Trophoblast cell (in vitro differentiated cells and primary cell): ENCODE measurements around the gene ZNF267.

Source experiments
- DNase-seq, 2 donors: peaks; one replicate each; pipeline ENCODE4 v3.0.0-alpha.2; 2016
- H2AFZ ChIP-seq: 2 replicates; pipeline ENCODE4 v1.6.1; 2013; ENCODE audit warnings: low read length, moderate library complexity, mild to moderate bottlenecking; ENCODE audit not compliant: insufficient read depth, poor library complexity
- H2AK5ac ChIP-seq: 2 replicates; pipeline ENCODE4 v1.6.1; 2013; ENCODE audit warnings: mild to moderate bottlenecking, low read length
- H2BK120ac ChIP-seq: 2 replicates; pipeline ENCODE4 v1.6.1; 2013; ENCODE audit warnings: low read length, mild to moderate bottlenecking, moderate library complexity; ENCODE audit not compliant: insufficient read depth, poor library complexity
- H2BK12ac ChIP-seq: 2 replicates; pipeline ENCODE4 v1.6.1; 2013; ENCODE audit warnings: mild to moderate bottlenecking, low read length, moderate library complexity
- H2BK5ac ChIP-seq: 2 replicates; pipeline ENCODE4 v1.6.1; 2013; ENCODE audit warnings: low read length, low read depth, moderate library complexity, mild to moderate bottlenecking; ENCODE audit not compliant: poor library complexity
- H3K14ac ChIP-seq: 2 replicates; pipeline ENCODE4 v1.6.1; 2013; ENCODE audit warnings: mild to moderate bottlenecking, low read length
- H3K18ac ChIP-seq: 2 replicates; pipeline ENCODE4 v1.6.1; 2013; ENCODE audit warnings: mild to moderate bottlenecking, low read length
- H3K23ac ChIP-seq: 2 replicates; pipeline ENCODE4 v1.6.1; 2013; ENCODE audit warnings: low read length
- H3K27ac ChIP-seq: 2 replicates; pipeline ENCODE4 v1.5.1; 2013; ENCODE audit warnings: low read depth, mild to moderate bottlenecking, inconsistent platforms, low read length, moderate library complexity
- H3K27me3 ChIP-seq: 2 replicates; pipeline ENCODE4 v1.6.1; 2013; ENCODE audit warnings: inconsistent platforms, mild to moderate bottlenecking, low read length, moderate library complexity; ENCODE audit not compliant: insufficient read depth
- H3K36me3 ChIP-seq, 2 experiments: 1 replicate in 1 of 2; 2 replicates in 1 of 2; pipeline ENCODE4 v1.6.1; 2013; ENCODE audit warnings: low read length in 2 of 2, mild to moderate bottlenecking in 2 of 2, moderate library complexity in 1 of 2; ENCODE audit not compliant: insufficient read depth in 2 of 2, control insufficient read depth in 1 of 2
- H3K4ac ChIP-seq: 2 replicates; pipeline ENCODE4 v1.6.1; 2013; ENCODE audit warnings: low read depth, mild to moderate bottlenecking, low read length, moderate library complexity
- H3K4me1 ChIP-seq, 2 experiments: 1 replicate in 1 of 2; 2 replicates in 1 of 2; pipeline ENCODE4 v1.6.1; 2013; ENCODE audit warnings: low read length in 2 of 2, mild to moderate bottlenecking in 2 of 2, moderate library complexity in 1 of 2; ENCODE audit not compliant: insufficient read depth in 2 of 2, control insufficient read depth in 1 of 2
- H3K4me2 ChIP-seq: 2 replicates; pipeline ENCODE4 v1.6.1; 2013; ENCODE audit warnings: inconsistent platforms, mild to moderate bottlenecking, low read length, moderate library complexity
- H3K4me3 ChIP-seq: 2 replicates; pipeline ENCODE4 v1.5.1; 2013; ENCODE audit warnings: mild to moderate bottlenecking, low read depth, low read length, inconsistent platforms
- H3K79me1 ChIP-seq: one replicate; pipeline ENCODE4 v1.6.1; 2013; ENCODE audit warnings: low read length
- H3K79me2 ChIP-seq: 2 replicates; pipeline ENCODE4 v1.6.1; 2013; ENCODE audit warnings: low read length, mild to moderate bottlenecking; ENCODE audit not compliant: control insufficient read depth, insufficient read depth, poor library complexity
- H3K9ac ChIP-seq: 2 replicates; pipeline ENCODE4 v1.6.1; 2013; ENCODE audit warnings: mild to moderate bottlenecking, low read length
- H3K9me3 ChIP-seq: 2 replicates; pipeline ENCODE4 v1.6.1; 2013; ENCODE audit warnings: low read depth, mild to moderate bottlenecking, control low read depth, inconsistent platforms, low read length; ENCODE audit not compliant: insufficient read depth
- H4K12ac ChIP-seq: 2 replicates; pipeline ENCODE4 v1.6.1; 2013; ENCODE audit warnings: low read depth, mild to moderate bottlenecking, low read length, moderate library complexity
- H4K8ac ChIP-seq: 2 replicates; pipeline ENCODE4 v1.6.1; 2013; ENCODE audit warnings: low read depth, mild to moderate bottlenecking, low read length, moderate library complexity
- H4K91ac ChIP-seq: one replicate; pipeline ENCODE4 v1.6.1; 2013; ENCODE audit warnings: low read depth, mild to moderate bottlenecking, low read length, moderate library complexity
- WGBS: extraction: QIAGEN DNeasy Blood & Tissue Kit; methylation state at CpG from one replicate; pipeline ENCODE4 v1.1.7; 2013; ENCODE audit warnings: missing lambda C conversion rate; ENCODE audit not compliant: insufficient read length, insufficient coverage; ENCODE audit errors: extremely low coverage; 5-methylcytosine and 5-hydroxymethylcytosine counted together

The ZNF267 gene

DNA sequence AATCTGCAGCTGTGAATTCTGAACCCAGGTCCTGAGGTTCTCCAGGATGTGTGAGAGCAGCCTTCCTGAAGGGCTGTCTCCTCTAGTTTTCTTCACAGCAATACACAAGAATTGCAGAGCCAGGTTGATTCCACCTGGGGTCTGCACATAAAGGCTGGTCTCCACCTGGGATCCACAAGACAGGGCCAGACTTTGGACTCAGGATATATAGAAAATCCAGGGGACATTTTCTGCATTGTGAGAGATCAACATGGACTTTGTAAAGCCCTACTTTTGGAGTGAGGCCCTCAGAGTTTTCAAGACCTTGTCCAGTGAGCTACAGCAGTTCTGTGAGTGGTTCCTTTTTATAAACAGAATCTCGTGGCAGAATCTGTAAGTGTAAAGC is 6.3 kb downstream of the ZNF267 start:
- Histone ChIP-seq H3K27me3 (no peaks in the 10 kb centered on the region), H3K14ac (no peak overlapping the region)
- no CpG with 5 or more reads among the region's 1 CpG for WGBS

DNA sequence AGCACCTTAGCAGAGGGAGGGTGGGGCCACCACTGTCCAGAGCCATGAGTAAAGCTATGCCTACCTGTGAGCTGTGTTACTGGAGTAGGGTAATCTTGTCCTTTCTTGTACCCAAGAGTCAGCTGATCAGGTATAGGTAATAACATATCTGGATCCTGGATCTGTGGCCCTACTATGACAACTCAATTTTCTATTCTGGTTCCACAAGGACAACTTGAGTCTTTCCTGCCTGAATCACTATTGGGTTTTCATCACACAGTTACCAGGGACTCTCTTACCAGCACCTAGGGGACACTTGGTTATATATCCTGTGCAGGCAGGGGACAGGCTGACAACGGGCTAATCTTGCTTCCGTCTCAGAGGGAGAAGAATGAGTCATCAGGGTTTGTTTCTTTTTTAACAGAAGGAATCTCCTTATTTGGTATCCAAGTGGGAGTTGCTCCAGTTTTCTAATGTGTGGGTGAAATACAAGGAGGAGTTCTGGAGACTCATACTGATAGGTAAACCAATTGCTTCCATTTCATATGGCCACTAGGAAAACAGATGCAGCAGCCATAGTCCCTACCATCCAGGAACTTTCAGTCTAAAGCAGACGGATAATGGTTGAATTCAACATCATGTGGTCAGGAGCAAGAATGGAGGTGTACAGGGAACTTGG is 6.8 kb downstream of the ZNF267 start:
- no CpG with 5 or more reads among the region's 3 CpGs for WGBS

More for the DNA sequence above, 6.3 kb downstream of the ZNF267 start:
- H3K4me1 ChIP-seq: peaks cover 10 to 16% of the 10 kb centered on the region in 2 experiments
- H2AFZ ChIP-seq: no peak overlapping the region
- no peak overlapping the region for H3K4ac ChIP-seq
- no peak for DNase-seq
- H3K79me2 ChIP-seq: peaks cover 5% of the 10 kb centered on the region
- no peak overlapping the region for H2BK12ac ChIP-seq
- peaks cover 10 to 12% of the 10 kb centered on the region in 2 experiments for H3K36me3 ChIP-seq
- no peak overlapping the region for H2BK120ac ChIP-seq
- H2BK5ac ChIP-seq: no peak overlapping the region
- no peak overlapping the region for H3K4me3 ChIP-seq
- H3K9ac ChIP-seq: no peak overlapping the region
- H4K91ac ChIP-seq: no peak overlapping the region
- H3K27ac ChIP-seq: no peak overlapping the region
- H3K79me1 ChIP-seq: no peaks in the 10 kb centered on the region
- no peak overlapping the region for H3K23ac ChIP-seq
- H4K12ac ChIP-seq: no peak overlapping the region
- H3K9me3 ChIP-seq: no peaks in the 10 kb centered on the region
- H4K8ac ChIP-seq: no peak overlapping the region
- no peak overlapping the region for H3K18ac ChIP-seq
- no peak overlapping the region for H3K4me2 ChIP-seq
- H2AK5ac ChIP-seq: no peak overlapping the region

DNA sequence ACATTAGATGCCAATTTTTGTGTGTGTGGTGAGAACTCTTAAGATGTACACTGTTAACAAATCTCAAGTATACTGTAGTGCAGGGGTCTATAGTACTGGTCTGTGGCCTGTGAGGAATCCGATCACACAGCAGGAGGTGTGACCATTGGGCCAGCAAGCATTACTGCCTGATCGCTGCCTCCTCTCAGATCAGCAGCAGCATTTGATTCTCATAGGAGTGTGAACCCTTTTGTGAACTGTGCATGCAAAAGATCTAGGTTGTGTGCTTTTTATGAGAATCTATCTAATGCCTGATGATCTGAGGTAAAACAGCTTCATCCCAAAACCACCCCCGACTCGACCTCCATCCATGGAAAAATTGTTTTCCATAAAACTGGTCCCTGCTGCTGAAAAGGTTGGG is 12.6 kb downstream of the ZNF267 start:
- Histone ChIP-seq H3K4me2 (no peak overlapping the region), H3K4ac (no peak overlapping the region), H3K9ac (no peak overlapping the region), H4K12ac (no peak overlapping the region), H2BK5ac (no peak overlapping the region), H2AFZ (no peak overlapping the region), H2BK12ac (no peak overlapping the region), H3K9me3 (no peaks in the 10 kb centered on the region), H3K4me3 (no peak overlapping the region), H3K18ac (no peak overlapping the region), H2AK5ac (no peak overlapping the region), H2BK120ac (no peak overlapping the region), H3K79me2 (peaks cover under 1% of the 10 kb centered on the region), H3K23ac (no peak overlapping the region), H3K79me1 (no peaks in the 10 kb centered on the region), H3K14ac (no peak overlapping the region), H3K27ac (no peak overlapping the region), H4K8ac (no peak overlapping the region), H4K91ac (no peak overlapping the region), H3K36me3 (peaks cover 4 to 14% of the 10 kb centered on the region in 2 experiments), H3K27me3 (no peaks in the 10 kb centered on the region), H3K4me1 (no peaks in the 10 kb centered on the region)
- WGBS: no CpG with 5 or more reads among the region's 4 CpGs
- no peak for DNase-seq

More for the DNA sequence above, 6.8 kb downstream of the ZNF267 start:
- H3K4me2 ChIP-seq: no peak overlapping the region
- no peak overlapping the region for H2BK5ac ChIP-seq
- no peak overlapping the region for H2BK120ac ChIP-seq
- peak; percentile 16 to 50 for DNase-seq
- H3K27ac ChIP-seq: no peak overlapping the region
- peaks cover 6 to 11% of the 10 kb centered on the region in 2 experiments for H3K4me1 ChIP-seq
- no peak overlapping the region for H3K23ac ChIP-seq
- no peak overlapping the region for H3K18ac ChIP-seq
- no peak overlapping the region for H3K9ac ChIP-seq
- no peaks in the 10 kb centered on the region for H3K9me3 ChIP-seq
- H4K91ac ChIP-seq: no peak overlapping the region
- H3K79me1 ChIP-seq: no peaks in the 10 kb centered on the region
- no peak overlapping the region for H3K4ac ChIP-seq
- H4K12ac ChIP-seq: no peak overlapping the region
- no peak overlapping the region for H3K14ac ChIP-seq
- H3K27me3 ChIP-seq: no peaks in the 10 kb centered on the region
- peaks cover 5% of the 10 kb centered on the region for H3K79me2 ChIP-seq
- no peak overlapping the region for H2AK5ac ChIP-seq
- H2BK12ac ChIP-seq: no peak overlapping the region
- no peak overlapping the region for H2AFZ ChIP-seq
- peaks cover 12 to 14% of the 10 kb centered on the region in 2 experiments for H3K36me3 ChIP-seq
- no peak overlapping the region for H3K4me3 ChIP-seq
- H4K8ac ChIP-seq: no peak overlapping the region

DNA sequence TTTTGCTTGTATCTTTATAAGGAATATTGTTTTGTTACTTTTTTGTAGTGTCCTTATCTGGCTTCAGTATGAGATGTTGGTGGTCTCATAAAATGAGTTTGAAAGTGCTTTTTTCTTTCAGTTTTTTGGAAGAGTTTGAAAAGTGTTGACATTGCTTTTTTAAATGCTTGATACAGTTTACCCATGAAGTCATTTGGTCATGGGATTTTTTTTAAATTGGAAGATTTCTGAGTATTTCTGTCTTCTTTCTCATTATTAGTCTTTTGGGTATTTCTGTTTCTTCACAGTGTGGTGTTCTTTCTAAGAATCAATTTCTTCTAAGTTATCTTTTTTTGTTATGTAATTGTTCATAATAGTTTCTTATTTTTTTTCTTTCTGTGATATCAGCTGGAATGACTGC is 15.1 kb downstream of the ZNF267 start:
- Histone ChIP-seq H3K14ac (no peak overlapping the region), H3K4ac (no peak overlapping the region), H4K8ac (no peak overlapping the region), H2BK5ac (no peak overlapping the region), H2AFZ (no peak overlapping the region), H2BK12ac (no peak overlapping the region), H3K9ac (no peak overlapping the region), H3K36me3 (peaks cover 9 to 24% of the 10 kb centered on the region in 2 experiments), H2BK120ac (no peak overlapping the region), H4K12ac (no peak overlapping the region), H3K9me3 (no peaks in the 10 kb centered on the region), H3K27me3 (no peaks in the 10 kb centered on the region), H3K18ac (no peak overlapping the region), H3K23ac (no peak overlapping the region), H2AK5ac (no peak overlapping the region), H3K4me3 (no peak overlapping the region), H3K4me1 (no peaks in the 10 kb centered on the region), H3K27ac (no peak overlapping the region), H3K79me2 (no peaks in the 10 kb centered on the region), H3K79me1 (no peaks in the 10 kb centered on the region), H3K4me2 (no peak overlapping the region), H4K91ac (no peak overlapping the region)
- no peak for DNase-seq
